GM12864 (cell line): ENCODE data around the gene RPL10.
A peak's percentile ranks its signal among the peaks of the same experiment; 100 is the strongest.

Experiments used
- DNase-seq: peaks from one replicate; pipeline ENCODE4 v3.0.0-alpha.2; 2011; ENCODE audit warnings: low read depth
- H3K4me3 ChIP-seq: 2 replicates; pipeline ENCODE4 v1.5.1; 2011; ENCODE audit warnings: mild to moderate bottlenecking, low read depth, low read length, control low read depth
- TF ChIP-seq, protein P1 (sequence below): IDR thresholded peaks from 2 replicates; pipeline ENCODE4 v1.5.1; 2011; ENCODE audit warnings: low read depth, mild to moderate bottlenecking, moderate library complexity, low read length, control low read depth, inconsistent platforms; ENCODE audit errors: missing control alignments

Gene RPL10

DNA sequence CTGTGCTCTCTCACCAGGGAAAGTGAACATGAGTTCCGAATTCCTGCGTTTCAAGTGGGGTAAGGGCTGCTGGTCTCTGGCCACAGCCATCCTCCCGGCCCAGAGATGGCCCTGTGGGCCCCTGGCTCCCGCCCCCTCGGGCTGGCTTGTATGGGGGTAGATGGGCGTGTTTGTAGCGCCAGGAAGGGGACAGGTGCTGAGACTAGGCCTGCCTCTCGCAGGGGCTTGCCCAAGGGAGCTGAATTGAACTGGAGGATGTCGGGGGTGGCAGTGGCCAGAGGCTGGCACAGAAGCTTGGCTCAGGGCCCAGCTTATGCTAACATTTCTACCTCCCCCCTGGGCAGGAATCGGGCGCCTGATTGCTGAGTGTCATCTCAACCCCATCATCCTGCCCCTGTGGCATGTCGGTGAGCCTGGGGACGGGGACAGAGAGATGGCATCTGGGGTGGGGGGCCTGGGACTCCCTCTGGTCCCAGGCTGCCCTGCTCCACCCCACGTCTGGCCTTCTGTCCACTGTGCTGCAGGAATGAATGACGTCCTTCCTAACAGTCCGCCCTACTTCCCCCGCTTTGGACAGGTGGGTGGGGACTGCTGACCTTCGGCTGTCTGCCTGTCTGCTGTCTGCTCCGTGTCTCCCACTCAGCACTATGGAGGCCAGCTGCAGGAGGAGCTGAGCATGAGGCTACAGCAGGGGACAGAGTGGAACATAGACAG is 21.7 kb downstream of the RPL10 start:
- DNase-seq: no peak

DNA sequence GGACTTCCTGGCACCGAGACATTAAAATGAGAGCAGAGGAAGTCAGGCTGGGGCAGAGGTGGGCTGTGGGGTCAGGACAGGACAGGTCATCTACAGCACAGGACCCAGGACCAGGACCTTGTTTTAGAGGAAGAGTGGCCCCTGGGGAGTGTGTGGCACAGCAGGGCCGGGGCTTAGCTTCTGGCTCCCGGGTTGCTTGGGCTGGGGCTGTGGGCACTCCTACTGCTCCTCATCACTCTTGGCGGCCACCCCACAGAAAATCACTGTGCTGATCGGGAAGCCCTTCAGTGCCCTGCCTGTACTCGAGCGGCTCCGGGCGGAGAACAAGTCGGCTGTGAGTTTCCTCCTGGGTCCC is 22.2 kb downstream of the RPL10 start:
- TF ChIP-seq, protein P1, sequence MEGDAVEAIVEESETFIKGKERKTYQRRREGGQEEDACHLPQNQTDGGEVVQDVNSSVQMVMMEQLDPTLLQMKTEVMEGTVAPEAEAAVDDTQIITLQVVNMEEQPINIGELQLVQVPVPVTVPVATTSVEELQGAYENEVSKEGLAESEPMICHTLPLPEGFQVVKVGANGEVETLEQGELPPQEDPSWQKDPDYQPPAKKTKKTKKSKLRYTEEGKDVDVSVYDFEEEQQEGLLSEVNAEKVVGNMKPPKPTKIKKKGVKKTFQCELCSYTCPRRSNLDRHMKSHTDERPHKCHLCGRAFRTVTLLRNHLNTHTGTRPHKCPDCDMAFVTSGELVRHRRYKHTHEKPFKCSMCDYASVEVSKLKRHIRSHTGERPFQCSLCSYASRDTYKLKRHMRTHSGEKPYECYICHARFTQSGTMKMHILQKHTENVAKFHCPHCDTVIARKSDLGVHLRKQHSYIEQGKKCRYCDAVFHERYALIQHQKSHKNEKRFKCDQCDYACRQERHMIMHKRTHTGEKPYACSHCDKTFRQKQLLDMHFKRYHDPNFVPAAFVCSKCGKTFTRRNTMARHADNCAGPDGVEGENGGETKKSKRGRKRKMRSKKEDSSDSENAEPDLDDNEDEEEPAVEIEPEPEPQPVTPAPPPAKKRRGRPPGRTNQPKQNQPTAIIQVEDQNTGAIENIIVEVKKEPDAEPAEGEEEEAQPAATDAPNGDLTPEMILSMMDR: no peak
- no peak for DNase-seq
- H3K4me3 ChIP-seq: no peak overlapping the region

More for the DNA sequence above, 21.7 kb downstream of the RPL10 start:
- TF ChIP-seq, protein P1: no peak
- no peak overlapping the region for H3K4me3 ChIP-seq

DNA sequence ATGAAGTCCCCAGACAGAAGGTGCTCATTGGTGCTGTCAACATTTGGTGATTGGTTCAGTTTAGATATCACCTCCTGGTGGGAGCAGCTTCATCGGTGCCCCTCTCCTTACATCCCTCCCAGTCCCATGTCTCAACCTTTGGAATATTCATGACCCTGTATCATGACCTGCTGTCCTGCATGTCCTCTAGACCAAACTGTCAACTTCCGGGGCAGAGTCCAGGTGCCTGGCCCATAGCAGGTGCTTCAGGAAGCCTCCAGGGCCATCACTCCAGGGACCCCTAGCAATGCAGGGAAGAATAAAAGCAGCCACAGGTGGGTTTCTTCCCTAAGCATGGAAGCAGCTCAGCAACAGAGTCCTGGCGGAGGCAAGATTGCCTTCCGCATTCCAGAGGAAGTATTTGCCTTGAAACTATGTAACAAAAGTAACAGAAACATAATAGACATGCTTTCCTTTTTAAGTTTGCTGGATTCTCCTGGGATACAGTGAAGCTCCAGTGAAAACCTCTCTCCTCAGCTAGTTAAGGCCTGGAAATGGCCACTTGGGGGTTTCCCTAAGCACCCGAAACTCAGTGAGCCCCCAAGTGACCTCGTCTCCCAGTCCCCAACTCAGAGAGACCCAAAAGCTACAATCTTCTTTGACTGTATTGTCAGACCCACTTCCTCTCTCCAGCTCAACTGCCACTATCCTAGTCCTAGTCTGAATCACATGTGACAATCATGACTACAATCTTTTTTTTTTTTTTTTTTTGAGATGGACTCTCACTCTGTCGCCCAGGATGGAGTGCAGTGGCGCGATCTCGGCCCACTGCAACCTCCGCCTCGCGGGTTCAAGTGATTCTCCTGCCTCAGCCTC is 29.0 kb downstream of the RPL10 start:
- TF ChIP-seq, protein P1: no peak
- H3K4me3 ChIP-seq: no peak overlapping the region
- DNase-seq: no peak

DNA sequence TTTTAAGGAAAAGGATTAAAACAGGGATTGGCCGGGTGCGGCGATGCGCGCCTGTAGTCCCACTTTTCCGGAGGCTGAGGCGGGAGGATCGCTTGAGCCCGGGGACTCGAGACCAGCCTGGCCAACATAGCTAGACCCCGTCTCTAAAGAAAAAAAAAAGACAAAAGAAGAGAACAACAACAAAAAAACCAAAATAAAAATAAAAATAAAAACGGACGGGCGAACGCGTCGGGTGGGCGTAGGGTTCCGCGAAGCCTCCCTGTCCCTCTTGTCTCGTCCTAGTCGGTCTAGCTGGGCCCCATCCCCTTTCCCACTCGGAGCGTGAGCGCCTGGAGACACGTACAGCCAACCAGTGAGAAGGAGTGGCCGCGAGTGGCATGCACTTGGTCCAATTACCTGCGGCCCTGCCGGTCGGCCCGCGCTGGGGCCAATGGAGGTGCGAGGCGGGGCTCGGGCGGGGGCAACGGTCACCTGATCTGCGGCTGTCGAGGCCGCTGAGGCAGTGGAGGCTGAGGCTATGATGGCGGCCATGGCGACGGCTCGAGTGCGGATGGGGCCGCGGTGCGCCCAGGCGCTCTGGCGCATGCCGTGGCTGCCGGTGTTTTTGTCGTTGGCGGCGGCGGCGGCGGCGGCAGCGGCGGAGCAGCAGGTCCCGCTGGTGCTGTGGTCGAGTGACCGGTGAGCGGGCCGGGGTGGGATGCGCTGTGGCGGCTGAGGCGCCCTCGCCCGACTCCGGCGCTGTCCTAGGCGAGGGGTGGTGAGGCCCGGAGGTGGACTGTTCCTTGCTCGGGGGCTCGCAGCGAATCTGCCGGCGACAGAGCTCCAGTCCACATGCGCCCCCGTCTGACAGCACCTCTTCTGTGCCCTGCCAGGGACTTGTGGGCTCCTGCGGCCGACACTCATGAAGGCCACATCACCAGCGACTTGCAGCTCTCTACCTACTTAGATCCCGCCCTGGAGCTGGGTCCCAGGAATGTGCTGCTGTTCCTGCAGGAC is 30.3 kb downstream of the RPL10 start, which contains the start of gene ATP6AP1:
ATP6AP1 (plus strand) TSS at position 502 of the 996 bp plus-strand sequence; CDS start at position 518, 16 bp downstream.
- TF ChIP-seq, protein P1: no peak

DNA sequence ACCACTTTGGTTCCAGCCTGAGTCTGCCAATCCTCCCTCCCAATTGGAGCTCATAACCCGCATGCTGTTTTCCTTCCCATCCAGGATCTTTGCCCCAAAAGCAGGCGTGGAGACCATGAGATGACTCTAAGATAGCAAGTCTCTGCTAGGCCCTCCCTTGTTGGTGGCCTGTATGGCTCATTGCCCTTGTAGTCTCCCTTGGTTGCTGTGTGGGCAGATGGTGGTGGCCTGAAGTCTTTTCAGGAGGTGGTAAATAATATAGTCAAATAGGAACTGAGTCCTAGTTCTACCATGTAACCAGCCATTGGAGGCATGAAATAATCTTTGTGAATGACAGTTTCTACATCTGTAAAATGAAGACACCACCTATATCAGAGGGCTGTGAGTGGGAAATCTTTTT is 31.5 kb downstream of the RPL10 start:
- TF ChIP-seq, protein P1: no peak
- H3K4me3 ChIP-seq: peak overlapping the region; percentile 77
- no peak for DNase-seq

More for the DNA sequence above, 30.3 kb downstream of the RPL10 start, which contains the start of gene ATP6AP1:
- peak within 1 kb of the TSS; percentile 77 for H3K4me3 ChIP-seq
- DNase-seq: peak; percentile 76

DNA sequence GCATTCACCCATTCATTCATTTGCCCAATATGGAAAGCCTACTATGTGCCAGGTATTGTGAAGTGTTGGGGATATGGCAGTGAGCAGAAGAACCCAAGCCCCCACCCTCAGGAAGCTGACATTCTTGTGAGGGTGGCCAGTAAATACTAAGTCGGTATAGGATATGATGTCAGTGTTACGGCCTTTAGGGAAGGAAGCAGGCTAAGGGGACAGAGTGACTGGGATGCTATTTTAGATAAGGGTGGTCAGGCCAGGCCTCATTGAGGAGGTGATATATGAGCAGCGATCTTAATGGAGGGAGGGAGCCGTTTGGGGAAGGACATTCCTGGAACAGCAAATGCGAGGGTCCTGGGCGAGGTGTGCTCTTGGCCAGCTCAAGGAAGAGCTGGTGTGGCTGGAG is 32.3 kb downstream of the RPL10 start:
- DNase-seq: no peak
- TF ChIP-seq, protein P1: no peak
- H3K4me3 ChIP-seq: no peak overlapping the region
